Astrocyte of the spinal cord (primary cell): ENCODE measurements around the gene SQSTM1.

ENCODE experiments used
- DNase-seq: peaks from one replicate; pipeline ENCODE4 v3.0.0; 2011; ENCODE audit warnings: low read depth, low spot score
- H3K4me3 ChIP-seq: 2 replicates; pipeline ENCODE4 v1.5.1; 2011; ENCODE audit warnings: low read depth, mild to moderate bottlenecking, low read length, moderate library complexity
- CTCF ChIP-seq: IDR thresholded peaks from 2 replicates; pipeline ENCODE4 v1.5.1; 2012; ENCODE audit warnings: low read depth, mild to moderate bottlenecking, low read length, inconsistent platforms
- in situ Hi-C: cut with HindIII; loops from 2 replicates; pipeline ENCODE4 v1.10.0; 2017; ENCODE audit warnings: low sequenced_read_pairs

SQSTM1 gene

GRCh38 chr5:179798144-179798770 lies 22.4 kb upstream of the SQSTM1 start:
- no peak for TF ChIP-seq CTCF
- H3K4me3 ChIP-seq = no peak overlapping the region
- in situ Hi-C loops = no loop called here
- DNase-seq = no peak

GRCh38 chr5:179798771-179799643 lies 21.7 kb upstream of the SQSTM1 start:
- DNase-seq = no peak
- TF ChIP-seq CTCF = no peak
- no peak overlapping the region for H3K4me3 ChIP-seq
- in situ Hi-C loops = no loop called here

- no peak for DNase-seq
- H3K4me3 ChIP-seq = no peak overlapping the region
- in situ Hi-C loops = no loop called here
- TF ChIP-seq CTCF = no peak
These were observed 21.1 kb upstream of the SQSTM1 start for GRCh38 chr5:179799644-179799973.

GRCh38 chr5:179800071-179800695 lies 20.5 kb upstream of the SQSTM1 start:
- TF ChIP-seq CTCF = no peak
- DNase-seq = no peak
- in situ Hi-C loops = no loop called here
- H3K4me3 ChIP-seq = no peak overlapping the region

- no peak for TF ChIP-seq CTCF
- in situ Hi-C loops = no loop called here
- DNase-seq = no peak
- H3K4me3 ChIP-seq = no peak overlapping the region
These were observed 20.0 kb upstream of the SQSTM1 start for GRCh38 chr5:179800696-179801201.

- TF ChIP-seq CTCF = peak; percentile 64
- peak; percentile 42 for DNase-seq
- no peak overlapping the region for H3K4me3 ChIP-seq
- in situ Hi-C loops = no loop called here
These were observed 19.1 kb upstream of the SQSTM1 start for GRCh38 chr5:179801304-179802206.
